ENCODE results near the gene GARS1. TPM values are rescaled to one million over a fixed set of nuclear protein-coding genes. Genes with fewer than 3 reads are reported as not detected.

Gene GARS1
- total RNA-seq, 2 experiments from 2014 or later, result 178 to 375 TPM

- TF ChIP-seq CTCF (conservative IDR thresholded peaks at IDR 0.05; ENCODE audit: low read length) (no peak), EZH2phosphoT487 (IDR thresholded peaks at IDR 0.05; ENCODE audit: borderline replicate concordance, low read depth, low read length) (no peak)
- Histone ChIP-seq H3K4me1 (ENCODE audit: insufficient read depth, low read length, poor library complexity, severe bottlenecking) (no peaks in the 10 kb centered on the region), H3K27ac (ENCODE audit: low read depth, low read length, poor library complexity, severe bottlenecking) (no peak overlapping the region), H3K9me3 (ENCODE audit: low read length) (no peaks in the 10 kb centered on the region), H3K79me2 (ENCODE audit: insufficient read depth, low read depth, low read length) (peaks cover 59% of the 10 kb centered on the region; the same call in 1 of the 2 replicates), H3K9me2 (ENCODE audit: insufficient read depth, low read length) (no peaks in the 10 kb centered on the region), H3K36me3 (ENCODE audit: insufficient read depth, low read length) (peaks cover 100% of the 10 kb centered on the region), H4K20me1 (ENCODE audit: insufficient read depth, low read length) (peaks cover 14% of the 10 kb centered on the region; the same call in 1 of the 2 replicates), H3K4me3 (ENCODE audit: low read depth, low read length, poor library complexity, severe bottlenecking) (no peak overlapping the region), H2AFZ (ENCODE audit: low read length) (no peak overlapping the region), H3K4me2 (ENCODE audit: low read length) (no peak overlapping the region)
- DNase-seq (ENCODE audit: low spot score), result no peak
- POLR2A ChIA-PET, result interaction anchor here (0.6 to 2.3 kb wide), 4 partner anchors 12 to 126 kb away, joined by 4 to 12 read pairs (median 5); no protein-coding TSS in a partner anchor
- BruUV-seq (replicated peaks), result no TSS peak
- intact Hi-C loops (cut with micrococcal nuclease; ENCODE audit: unreplicated experiment), result no loop called here
- CTCF ChIA-PET (ENCODE audit: unreplicated experiment), result no interaction called here
These were observed 19.0 kb downstream of the GARS1 start for GRCh38 chr7:30613366-30614325.

- no peak for TF ChIP-seq EZH2phosphoT487 (IDR thresholded peaks at IDR 0.05; ENCODE audit: borderline replicate concordance, low read depth, low read length)
- TF ChIP-seq CTCF (conservative IDR thresholded peaks at IDR 0.05; ENCODE audit: low read length), result no peak
- intact Hi-C loops (cut with micrococcal nuclease; ENCODE audit: unreplicated experiment), result loop anchor here (2.0 kb wide), 1 partner anchor 18 kb away; no protein-coding TSS in a partner anchor
- no peak overlapping the region for H3K4me3 ChIP-seq (ENCODE audit: low read depth, low read length, poor library complexity, severe bottlenecking)
- no peak overlapping the region for H3K4me2 ChIP-seq (ENCODE audit: low read length)
- ChIA-PET POLR2A (no interaction called here), CTCF (ENCODE audit: unreplicated experiment) (no interaction called here)
- BruUV-seq (replicated peaks), result no TSS peak
- no peak for DNase-seq (ENCODE audit: low spot score)
- peaks cover 8% of the 10 kb centered on the region; the same call in 1 of the 2 replicates for H4K20me1 ChIP-seq (ENCODE audit: insufficient read depth, low read length)
- H2AFZ ChIP-seq (ENCODE audit: low read length), result no peak overlapping the region
- peaks cover 99% of the 10 kb centered on the region for H3K36me3 ChIP-seq (ENCODE audit: insufficient read depth, low read length)
- peaks cover 34% of the 10 kb centered on the region; the same call in 1 of the 2 replicates for H3K79me2 ChIP-seq (ENCODE audit: insufficient read depth, low read depth, low read length)
- no peak overlapping the region for H3K27ac ChIP-seq (ENCODE audit: low read depth, low read length, poor library complexity, severe bottlenecking)
- no peaks in the 10 kb centered on the region for H3K4me1 ChIP-seq (ENCODE audit: insufficient read depth, low read length, poor library complexity, severe bottlenecking)
- no peaks in the 10 kb centered on the region for H3K9me3 ChIP-seq (ENCODE audit: low read length)
- H3K9me2 ChIP-seq (ENCODE audit: insufficient read depth, low read length), result no peaks in the 10 kb centered on the region
These were observed 21.6 kb downstream of the GARS1 start for GRCh38 chr7:30616318-30616717.
